Activated naive CD8-positive, alpha-beta T cell (primary cell): ENCODE measurements around the gene TOR1AIP2.
"Not testable (repeated sequence)": the region's sequence is repeated elsewhere in the genome, so short reads cannot be mapped to it uniquely, and the experiment has no call there.

Experiments used
- H3K27ac Mint-ChIP-seq: one replicate; pipeline ENCODE4 v1.8.0; 2021; ENCODE audit warnings: mixed read lengths
- H3K27me3 Mint-ChIP-seq: one replicate; pipeline ENCODE4 v1.8.0; 2021; ENCODE audit warnings: mixed read lengths
- H3K36me3 Mint-ChIP-seq: one replicate; pipeline ENCODE4 v1.8.0; 2021; ENCODE audit warnings: mixed read lengths
- H3K4me1 Mint-ChIP-seq: one replicate; pipeline ENCODE4 v1.8.0; 2021; ENCODE audit warnings: low read depth, mixed read lengths
- H3K4me3 Mint-ChIP-seq: one replicate; pipeline ENCODE4 v1.8.0; 2021; ENCODE audit warnings: mild to moderate bottlenecking, mixed read lengths
- H3K9me3 Mint-ChIP-seq: one replicate; pipeline ENCODE4 v1.8.0; 2021; ENCODE audit warnings: low read depth, mixed read lengths

The TOR1AIP2 gene

DNA sequence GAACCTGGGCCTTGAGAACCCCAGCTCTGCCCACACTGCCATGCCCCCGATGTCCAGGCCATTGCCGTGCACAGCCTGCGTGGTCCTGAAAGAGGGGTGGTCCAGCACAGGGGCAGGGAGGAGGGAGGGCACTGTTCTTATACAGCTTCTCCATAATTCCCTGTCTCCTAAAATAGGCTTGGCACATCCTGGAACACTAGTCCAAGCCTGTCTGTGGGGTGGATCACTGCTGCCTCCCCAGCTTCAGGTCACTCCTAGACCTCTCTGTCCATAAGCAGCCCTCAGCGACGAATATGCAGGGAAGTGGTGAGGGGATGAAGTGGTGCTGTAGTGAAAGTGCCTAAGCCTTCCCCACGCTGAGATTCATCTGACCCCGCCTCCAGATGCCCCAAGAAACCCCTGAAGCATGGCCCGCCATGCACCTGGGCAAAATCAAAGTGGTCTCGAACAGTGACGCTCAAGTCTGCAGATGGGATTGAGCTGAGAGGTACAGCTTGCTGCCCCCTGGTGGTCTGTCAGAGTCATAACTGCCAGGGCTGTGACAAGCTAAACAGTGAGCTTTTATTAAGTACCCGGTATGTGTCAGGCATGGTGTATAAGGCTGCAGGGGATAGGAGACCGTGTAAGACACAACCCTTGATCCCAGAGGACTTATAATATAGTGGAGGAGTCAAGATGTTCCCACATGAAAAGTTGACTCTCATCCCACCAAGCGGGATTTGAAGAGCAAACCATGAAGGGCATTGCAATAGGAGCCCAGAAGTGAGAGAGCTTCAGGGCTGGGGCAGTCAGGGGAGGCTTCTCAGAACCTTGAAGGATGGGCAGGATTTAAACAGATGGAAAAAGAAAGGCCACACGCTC lies 67.9 kb downstream of the TOR1AIP2 start:
- H3K27ac Mint-ChIP-seq = no peak overlapping the region
- peaks cover 6% of the 10 kb centered on the region for H3K4me1 Mint-ChIP-seq
- no peaks in the 10 kb centered on the region for H3K9me3 Mint-ChIP-seq
- H3K4me3 Mint-ChIP-seq = no peak overlapping the region
- peaks cover 2% of the 10 kb centered on the region for H3K27me3 Mint-ChIP-seq
- no peaks in the 10 kb centered on the region for H3K36me3 Mint-ChIP-seq

DNA sequence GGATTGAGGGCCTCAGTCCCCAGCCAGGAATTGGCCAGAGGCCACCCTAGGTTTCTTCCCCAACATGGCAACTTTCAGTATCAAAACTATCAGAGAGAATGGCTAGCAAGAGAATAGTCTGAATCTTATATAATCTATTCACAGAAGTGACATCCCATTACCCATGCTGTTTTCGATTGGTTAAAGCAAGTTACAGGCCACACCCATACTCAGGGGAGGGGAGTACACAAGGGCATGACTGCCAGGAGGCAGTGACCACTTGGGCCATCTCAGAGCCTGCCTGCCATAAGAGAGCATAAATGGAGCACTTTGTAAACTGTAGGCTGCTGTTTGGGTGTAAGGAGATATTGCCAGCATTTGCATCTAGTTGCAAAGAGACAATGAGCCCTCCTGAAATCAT lies 69.1 kb downstream of the TOR1AIP2 start:
- Mint-ChIP-seq H3K4me3 (no peak overlapping the region), H3K27ac (no peak overlapping the region), H3K4me1 (peaks cover 1% of the 10 kb centered on the region), H3K9me3 (no peaks in the 10 kb centered on the region), H3K27me3 (peaks cover 3% of the 10 kb centered on the region), H3K36me3 (no peaks in the 10 kb centered on the region)

- H3K4me3 Mint-ChIP-seq = no peak overlapping the region
- peaks cover 1% of the 10 kb centered on the region for H3K4me1 Mint-ChIP-seq
- peaks cover 3% of the 10 kb centered on the region for H3K27me3 Mint-ChIP-seq
- H3K9me3 Mint-ChIP-seq = no peaks in the 10 kb centered on the region
- no peaks in the 10 kb centered on the region for H3K36me3 Mint-ChIP-seq
- H3K27ac Mint-ChIP-seq = no peak overlapping the region
These were observed 69.7 kb downstream of the TOR1AIP2 start for GRCh38 chr1:179807691-179808485.

GRCh38 chr1:179807291-179807690 lies 70.3 kb downstream of the TOR1AIP2 start:
- Mint-ChIP-seq H3K4me1 (peaks cover 1% of the 10 kb centered on the region), H3K36me3 (no peaks in the 10 kb centered on the region), H3K9me3 (no peaks in the 10 kb centered on the region), H3K4me3 (no peak overlapping the region), H3K27me3 (peaks cover 3% of the 10 kb centered on the region), H3K27ac (no peak overlapping the region)

- peaks cover 1% of the 10 kb centered on the region for H3K4me1 Mint-ChIP-seq
- peaks cover 3% of the 10 kb centered on the region for H3K27me3 Mint-ChIP-seq
- no peak overlapping the region for H3K4me3 Mint-ChIP-seq
- no peak overlapping the region for H3K27ac Mint-ChIP-seq
- no peaks in the 10 kb centered on the region for H3K9me3 Mint-ChIP-seq
- no peaks in the 10 kb centered on the region for H3K36me3 Mint-ChIP-seq
These were observed 71.3 kb downstream of the TOR1AIP2 start for GRCh38 chr1:179806333-179806732.

GRCh38 chr1:179805291-179806195 lies 72.1 kb downstream of the TOR1AIP2 start:
- Mint-ChIP-seq H3K27me3 (peaks cover 5% of the 10 kb centered on the region), H3K4me1 (peaks cover 1% of the 10 kb centered on the region), H3K27ac (no peak overlapping the region), H3K4me3 (no peak overlapping the region), H3K36me3 (no peaks in the 10 kb centered on the region), H3K9me3 (no peaks in the 10 kb centered on the region)

DNA sequence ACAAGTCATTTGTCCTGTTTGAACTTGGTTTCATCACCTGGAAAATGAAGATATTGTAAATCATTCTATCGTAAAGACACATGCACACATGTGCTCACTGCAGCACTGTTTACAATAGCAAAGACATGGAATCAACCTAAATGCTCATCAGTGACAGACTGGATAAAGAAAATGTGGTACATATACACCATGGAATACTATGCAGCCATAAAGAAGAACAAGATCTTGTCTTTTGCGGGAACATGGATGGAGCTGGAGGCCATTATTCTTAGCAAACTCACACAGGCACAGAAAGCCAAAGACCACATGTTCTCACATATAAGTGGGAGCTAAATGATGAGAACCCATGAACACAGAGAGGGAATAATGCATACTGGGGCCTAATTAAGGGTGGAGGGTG lies 73.2 kb downstream of the TOR1AIP2 start:
- not testable (repeated sequence) for H3K4me1 Mint-ChIP-seq, H3K27ac Mint-ChIP-seq, H3K36me3 Mint-ChIP-seq, H3K4me3 Mint-ChIP-seq, H3K27me3 Mint-ChIP-seq, H3K9me3 Mint-ChIP-seq

DNA sequence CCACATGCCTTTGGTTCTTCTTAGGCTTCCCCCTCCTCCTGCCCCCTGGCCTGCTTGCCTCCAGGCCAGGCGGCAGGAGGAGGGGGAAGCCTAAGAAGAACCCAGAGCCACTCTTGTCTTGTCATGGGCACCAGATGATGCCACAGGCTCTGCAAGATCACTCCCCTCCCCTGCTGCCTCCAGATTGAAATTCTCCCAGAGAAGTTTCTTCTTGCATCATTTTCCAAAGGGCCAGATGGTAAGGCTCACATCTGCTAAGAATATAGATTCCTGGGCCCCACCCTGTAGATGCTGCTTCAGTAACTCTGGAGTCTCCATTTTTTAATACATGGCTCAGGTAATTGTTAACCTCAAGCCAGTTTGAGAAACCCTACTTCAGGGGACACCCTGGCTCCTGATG lies 73.7 kb downstream of the TOR1AIP2 start:
- peaks cover 3% of the 10 kb centered on the region for H3K27me3 Mint-ChIP-seq
- H3K4me1 Mint-ChIP-seq = no peaks in the 10 kb centered on the region
- H3K27ac Mint-ChIP-seq = no peak overlapping the region
- no peaks in the 10 kb centered on the region for H3K36me3 Mint-ChIP-seq
- no peaks in the 10 kb centered on the region for H3K9me3 Mint-ChIP-seq
- no peak overlapping the region for H3K4me3 Mint-ChIP-seq

DNA sequence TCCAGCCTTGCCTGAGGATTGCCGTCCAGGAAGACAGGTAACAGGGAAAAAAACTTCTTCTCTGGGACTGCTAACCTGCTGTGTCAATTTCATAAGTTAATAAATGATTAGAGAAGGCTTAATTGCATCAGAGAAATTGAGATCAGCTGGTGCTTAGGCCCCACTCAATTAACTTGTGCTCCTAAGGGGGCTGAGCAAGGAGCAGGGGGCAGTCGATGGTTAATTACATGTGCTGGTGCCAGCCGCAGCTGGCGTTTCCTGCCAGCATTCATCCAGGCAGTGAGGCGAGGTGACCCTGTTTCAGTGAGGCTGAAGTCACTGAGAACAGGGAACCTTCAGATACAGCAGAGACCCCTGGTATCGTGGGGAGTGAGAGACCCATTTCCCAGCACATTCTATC lies 74.5 kb downstream of the TOR1AIP2 start:
- H3K4me3 Mint-ChIP-seq = no peak overlapping the region
- no peaks in the 10 kb centered on the region for H3K36me3 Mint-ChIP-seq
- H3K9me3 Mint-ChIP-seq = no peaks in the 10 kb centered on the region
- no peaks in the 10 kb centered on the region for H3K4me1 Mint-ChIP-seq
- peaks cover 3% of the 10 kb centered on the region for H3K27me3 Mint-ChIP-seq
- no peak overlapping the region for H3K27ac Mint-ChIP-seq

- Mint-ChIP-seq H3K4me3 (no peak overlapping the region), H3K4me1 (no peaks in the 10 kb centered on the region), H3K27ac (no peak overlapping the region), H3K36me3 (no peaks in the 10 kb centered on the region), H3K9me3 (no peaks in the 10 kb centered on the region), H3K27me3 (peaks cover 3% of the 10 kb centered on the region)
These were observed 77.1 kb downstream of the TOR1AIP2 start for GRCh38 chr1:179800481-179800880.

DNA sequence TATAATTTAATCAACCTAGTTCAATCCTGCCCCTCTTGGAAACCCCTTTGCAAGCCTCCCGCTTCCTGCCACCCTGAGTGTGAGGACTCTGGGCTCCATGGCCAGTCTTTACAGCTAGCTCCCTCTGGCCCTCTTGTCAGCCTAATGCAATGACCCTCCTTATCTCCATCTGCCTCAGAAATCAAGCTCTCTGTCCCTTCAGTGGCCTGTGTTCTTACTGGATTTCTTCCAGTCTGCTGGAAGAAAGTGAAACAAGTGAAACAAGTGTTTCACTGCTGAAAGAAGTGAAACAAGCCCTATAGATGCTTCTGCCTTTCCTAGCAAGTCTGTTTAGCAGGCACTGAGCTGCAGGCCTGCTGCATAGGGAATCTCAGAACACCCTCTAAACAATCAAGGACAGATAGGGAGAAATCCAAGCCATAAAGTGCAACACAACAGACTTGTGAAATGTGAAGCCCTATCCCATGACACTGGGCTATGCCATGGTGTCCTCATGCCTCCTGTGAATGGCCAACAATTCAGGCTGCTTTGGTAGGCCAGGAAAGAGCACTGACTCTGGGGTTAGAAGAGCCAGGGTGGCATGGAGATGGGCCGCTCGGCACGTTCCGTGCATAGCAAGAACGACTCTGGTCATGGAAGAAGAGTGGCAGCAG lies 78.6 kb downstream of the TOR1AIP2 start:
- Mint-ChIP-seq H3K9me3 (no peaks in the 10 kb centered on the region), H3K27ac (no peak overlapping the region), H3K4me3 (no peak overlapping the region), H3K4me1 (no peaks in the 10 kb centered on the region), H3K27me3 (peaks cover 2% of the 10 kb centered on the region), H3K36me3 (no peaks in the 10 kb centered on the region)

DNA sequence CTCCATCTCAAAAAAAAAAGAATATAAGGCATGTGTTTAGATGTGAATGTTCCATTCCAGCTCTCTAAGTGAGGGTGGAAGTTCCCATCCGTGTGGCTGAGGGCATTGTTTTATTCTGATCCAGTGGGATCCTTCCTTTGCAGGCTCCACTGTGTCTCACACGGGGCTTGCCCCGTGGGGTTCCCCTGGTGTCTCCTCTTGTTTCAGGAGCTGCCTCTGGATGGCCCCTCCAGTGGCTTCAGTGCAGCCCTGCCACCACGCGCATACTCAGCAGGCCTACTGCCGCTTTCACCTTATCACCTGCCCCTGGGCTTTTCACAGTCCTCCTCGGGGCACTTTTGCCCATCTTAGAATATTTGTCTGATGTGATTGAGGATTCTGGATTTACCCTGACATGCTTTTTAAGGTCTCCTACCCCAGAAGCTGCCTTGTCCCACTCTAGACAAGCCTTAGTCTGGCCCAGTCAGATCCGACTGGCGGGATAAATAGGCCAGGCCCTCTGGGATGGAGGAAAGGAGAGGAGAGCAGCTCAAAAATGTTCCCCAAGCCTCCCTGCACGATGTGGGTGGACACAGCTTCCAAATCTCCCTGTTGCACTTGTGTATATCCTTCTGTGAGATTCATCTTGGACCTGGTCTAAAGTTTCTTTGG lies 79.3 kb downstream of the TOR1AIP2 start:
- Mint-ChIP-seq H3K9me3 (no peaks in the 10 kb centered on the region), H3K27ac (no peak overlapping the region), H3K36me3 (no peaks in the 10 kb centered on the region), H3K4me1 (no peaks in the 10 kb centered on the region), H3K4me3 (no peak overlapping the region), H3K27me3 (peaks cover 2% of the 10 kb centered on the region)

GRCh38 chr1:179794669-179795068 lies 82.9 kb downstream of the TOR1AIP2 start:
- no peak overlapping the region for H3K4me3 Mint-ChIP-seq
- H3K9me3 Mint-ChIP-seq = no peaks in the 10 kb centered on the region
- H3K27me3 Mint-ChIP-seq = no peaks in the 10 kb centered on the region
- H3K36me3 Mint-ChIP-seq = no peaks in the 10 kb centered on the region
- H3K4me1 Mint-ChIP-seq = no peaks in the 10 kb centered on the region
- no peak overlapping the region for H3K27ac Mint-ChIP-seq

- Mint-ChIP-seq H3K36me3 (no peaks in the 10 kb centered on the region), H3K27ac (no peak overlapping the region), H3K4me3 (no peak overlapping the region), H3K27me3 (no peaks in the 10 kb centered on the region), H3K4me1 (no peaks in the 10 kb centered on the region), H3K9me3 (no peaks in the 10 kb centered on the region)
These were observed 83.5 kb downstream of the TOR1AIP2 start for GRCh38 chr1:179794146-179794545.
